ENCODE measurements around the gene NOX5.
A peak's percentile ranks its signal among the peaks of the same experiment; 100 is the strongest.
"Not testable (repeated sequence)": the region's sequence is repeated elsewhere in the genome, so short reads cannot be mapped to it uniquely, and the experiment has no call there.

The NOX5 gene

GRCh38 chr15:69060041-69060481 is 45.6 kb downstream of the NOX5 start:
- Mint-ChIP-seq H3K27ac (no peak overlapping the region), H3K4me3 (no peak overlapping the region), H3K9me3 (no peaks in the 10 kb centered on the region), H3K4me1 (ENCODE audit: low read depth in 2 of 2) (peaks cover 5 to 6% of the 10 kb centered on the region in 2 donors), H3K36me3 (ENCODE audit: insufficient read depth) (no peaks in the 10 kb centered on the region), H3K27me3 (peaks cover 18 to 40% of the 10 kb centered on the region in 2 donors)
- DNase-seq, result no peak
- ATAC-seq (replicated peaks), result no peak

GRCh38 chr15:69060744-69061143 is 46.2 kb downstream of the NOX5 start:
- DNase-seq, result no peak
- H3K27ac Mint-ChIP-seq, result peak overlapping the region in 1 of 2 donors; percentile 29
- no peak overlapping the region for H3K4me3 Mint-ChIP-seq
- ATAC-seq (replicated peaks), result no peak
- peaks cover 18 to 40% of the 10 kb centered on the region in 2 donors for H3K27me3 Mint-ChIP-seq
- H3K36me3 Mint-ChIP-seq (ENCODE audit: insufficient read depth), result no peaks in the 10 kb centered on the region
- H3K9me3 Mint-ChIP-seq, result no peaks in the 10 kb centered on the region
- H3K4me1 Mint-ChIP-seq (ENCODE audit: low read depth in 2 of 2), result peaks cover 5 to 6% of the 10 kb centered on the region in 2 donors

DNA sequence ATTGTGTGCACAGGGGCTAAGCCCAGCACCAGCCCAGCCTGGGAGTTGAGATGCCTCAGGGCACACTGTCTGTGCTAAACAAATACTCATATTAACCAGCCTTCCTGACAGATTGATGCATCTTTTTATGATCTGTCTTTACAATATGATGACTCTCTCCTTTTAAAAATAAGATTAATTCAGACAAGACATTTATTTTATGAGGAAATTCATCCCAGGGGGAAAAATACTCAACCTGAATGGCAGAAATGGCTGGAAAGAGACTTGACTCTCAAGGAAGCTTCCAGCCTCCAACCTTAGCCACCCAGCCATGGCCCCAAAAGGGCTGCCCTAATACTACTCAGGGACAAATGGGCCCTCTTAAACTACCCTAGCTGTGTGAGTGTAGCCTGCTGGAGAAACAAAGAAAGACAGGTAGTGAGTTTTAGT is 46.9 kb downstream of the NOX5 start:
- ATAC-seq (replicated peaks) (no peak), DNase-seq (no peak)
- Mint-ChIP-seq H3K4me3 (no peak overlapping the region), H3K36me3 (ENCODE audit: insufficient read depth) (no peaks in the 10 kb centered on the region), H3K9me3 (no peaks in the 10 kb centered on the region), H3K27me3 (peaks cover 18 to 35% of the 10 kb centered on the region in 2 donors), H3K4me1 (ENCODE audit: low read depth in 2 of 2) (peaks cover 5 to 6% of the 10 kb centered on the region in 2 donors), H3K27ac (peak overlapping the region; percentile 29 to 47)

GRCh38 chr15:69064649-69065048 is 50.2 kb downstream of the NOX5 start:
- DNase-seq, result no peak
- H3K9me3 Mint-ChIP-seq, result no peaks in the 10 kb centered on the region
- H3K27ac Mint-ChIP-seq, result no peak overlapping the region
- no peak overlapping the region for H3K4me3 Mint-ChIP-seq
- H3K27me3 Mint-ChIP-seq, result peaks cover 0 to 22% of the 10 kb centered on the region in 2 donors
- no peaks in the 10 kb centered on the region for H3K36me3 Mint-ChIP-seq (ENCODE audit: insufficient read depth)
- no peak for ATAC-seq (replicated peaks)
- no peaks in the 10 kb centered on the region for H3K4me1 Mint-ChIP-seq (ENCODE audit: low read depth in 2 of 2)

DNA sequence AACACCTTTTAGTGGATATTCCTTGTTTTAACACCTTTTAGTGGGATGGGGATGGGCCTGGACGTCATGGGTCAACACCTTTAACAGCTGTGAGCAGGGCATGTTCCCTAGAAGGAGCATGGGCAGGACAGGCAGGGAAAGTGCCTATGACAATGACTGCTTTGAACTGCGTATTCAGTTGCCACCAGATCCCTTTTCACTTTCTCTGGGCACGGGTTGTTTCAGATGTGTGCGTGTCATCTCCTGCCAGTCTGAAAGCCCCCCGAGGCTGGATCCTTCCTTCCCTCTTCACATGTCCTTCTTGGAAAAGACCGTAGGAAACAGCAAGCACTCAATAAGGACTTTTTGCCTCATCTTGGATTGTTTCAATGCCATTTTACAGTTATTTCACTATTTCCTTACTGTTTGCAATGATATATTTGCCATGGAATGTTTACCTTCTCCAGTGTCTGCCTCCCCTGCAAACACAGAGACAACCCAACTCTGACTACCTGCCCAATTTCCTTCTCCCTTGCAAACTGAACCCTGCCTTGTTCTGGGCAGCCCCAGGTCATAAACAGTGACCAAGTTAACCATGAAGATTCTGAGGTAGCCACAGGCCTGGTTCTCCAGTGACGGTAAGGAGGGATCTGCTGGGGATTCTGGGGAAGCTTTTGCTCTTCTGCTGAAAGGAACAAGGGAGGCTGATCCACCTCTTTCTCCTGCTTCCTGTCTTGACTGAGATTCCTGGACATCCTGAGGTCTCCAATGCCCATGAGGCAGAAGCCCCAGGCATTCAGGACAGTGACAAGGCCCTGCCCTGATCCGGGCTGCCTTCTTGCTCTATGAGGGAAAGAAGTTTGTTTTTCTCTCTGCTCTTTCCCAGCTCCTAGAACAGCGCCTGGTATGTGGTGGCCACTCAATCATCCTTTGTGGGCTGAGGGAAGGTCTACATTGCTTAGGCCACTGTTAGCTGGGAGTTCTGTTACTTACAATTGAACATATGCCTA is 51.8 kb downstream of the NOX5 start:
- no peak for DNase-seq

GRCh38 chr15:69067296-69067695 is 52.8 kb downstream of the NOX5 start:
- Mint-ChIP-seq H3K4me1 (ENCODE audit: low read depth in 2 of 2) (no peaks in the 10 kb centered on the region), H3K27ac (no peak overlapping the region), H3K36me3 (ENCODE audit: insufficient read depth) (no peaks in the 10 kb centered on the region), H3K27me3 (peaks cover 7 to 48% of the 10 kb centered on the region in 2 donors), H3K4me3 (no peak overlapping the region), H3K9me3 (peaks cover 0 to 2% of the 10 kb centered on the region in 2 donors)
- ATAC-seq (replicated peaks), result no peak
- DNase-seq, result no peak

More for the DNA sequence above, 51.8 kb downstream of the NOX5 start:
- no peak overlapping the region for H3K27ac Mint-ChIP-seq
- H3K36me3 Mint-ChIP-seq (ENCODE audit: insufficient read depth), result no peaks in the 10 kb centered on the region
- H3K27me3 Mint-ChIP-seq, result peaks cover 7 to 38% of the 10 kb centered on the region in 2 donors
- no peak overlapping the region for H3K4me3 Mint-ChIP-seq
- no peak for ATAC-seq (replicated peaks)
- peaks cover 0 to 2% of the 10 kb centered on the region in 2 donors for H3K9me3 Mint-ChIP-seq
- no peaks in the 10 kb centered on the region for H3K4me1 Mint-ChIP-seq (ENCODE audit: low read depth in 2 of 2)

GRCh38 chr15:69068157-69068556 is 53.7 kb downstream of the NOX5 start:
- no peak overlapping the region for H3K4me3 Mint-ChIP-seq
- peaks cover 8 to 55% of the 10 kb centered on the region in 2 donors for H3K27me3 Mint-ChIP-seq
- no peaks in the 10 kb centered on the region for H3K4me1 Mint-ChIP-seq (ENCODE audit: low read depth in 2 of 2)
- ATAC-seq (replicated peaks) (no peak), DNase-seq (no peak)
- H3K27ac Mint-ChIP-seq, result no peak overlapping the region
- H3K9me3 Mint-ChIP-seq, result peaks cover 0 to 2% of the 10 kb centered on the region in 2 donors
- H3K36me3 Mint-ChIP-seq (ENCODE audit: insufficient read depth), result no peaks in the 10 kb centered on the region

- H3K36me3 Mint-ChIP-seq (ENCODE audit: insufficient read depth); DNase-seq; H3K9me3 Mint-ChIP-seq; H3K4me1 Mint-ChIP-seq (ENCODE audit: low read depth in 2 of 2); H3K4me3 Mint-ChIP-seq; H3K27ac Mint-ChIP-seq; ATAC-seq (replicated peaks): not testable (repeated sequence)
- peaks cover 19 to 66% of the 10 kb centered on the region in 2 donors for H3K27me3 Mint-ChIP-seq
Measured at GRCh38 chr15:69069290-69069689, 54.8 kb downstream of the NOX5 start.

DNA sequence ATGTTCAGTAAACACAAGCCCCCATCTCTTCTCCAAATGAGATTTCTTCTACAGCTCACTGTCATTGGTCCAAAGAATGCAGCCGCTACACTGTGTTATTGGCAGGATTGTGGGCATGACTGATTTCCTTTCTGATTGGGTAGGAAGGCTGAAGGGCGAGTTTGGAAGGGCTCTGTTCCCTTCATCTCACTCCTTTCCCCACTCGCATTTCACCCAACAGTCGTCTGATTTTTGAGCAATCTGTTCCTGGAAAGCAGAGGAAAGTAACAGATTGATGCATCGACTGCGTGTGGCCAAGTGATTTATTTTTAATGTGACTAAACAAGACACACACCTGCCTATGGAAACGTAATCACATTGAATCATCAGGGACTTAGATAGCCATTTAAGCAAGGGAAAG is 55.5 kb downstream of the NOX5 start:
- H3K27ac Mint-ChIP-seq, result no peak overlapping the region
- no peak for ATAC-seq (replicated peaks)
- peaks cover 26 to 70% of the 10 kb centered on the region in 2 donors for H3K27me3 Mint-ChIP-seq

GRCh38 chr15:69070396-69070795 is 55.9 kb downstream of the NOX5 start:
- no peaks in the 10 kb centered on the region for H3K36me3 Mint-ChIP-seq (ENCODE audit: insufficient read depth)
- H3K9me3 Mint-ChIP-seq, result peaks cover 0 to 2% of the 10 kb centered on the region in 2 donors
- H3K4me1 Mint-ChIP-seq (ENCODE audit: low read depth in 2 of 2), result peaks cover 5 to 9% of the 10 kb centered on the region in 2 donors
- H3K27me3 Mint-ChIP-seq, result peaks cover 30 to 70% of the 10 kb centered on the region in 2 donors
- H3K4me3 Mint-ChIP-seq, result no peak overlapping the region
- ATAC-seq (replicated peaks), result no peak
- no peak overlapping the region for H3K27ac Mint-ChIP-seq
- no peak for DNase-seq

More for the DNA sequence above, 55.5 kb downstream of the NOX5 start:
- Mint-ChIP-seq H3K9me3 (peaks cover 0 to 2% of the 10 kb centered on the region in 2 donors), H3K36me3 (ENCODE audit: insufficient read depth) (no peaks in the 10 kb centered on the region), H3K4me1 (ENCODE audit: low read depth in 2 of 2) (peaks cover 4 to 9% of the 10 kb centered on the region in 2 donors), H3K4me3 (no peak overlapping the region)
- no peak for DNase-seq

- peaks cover 5 to 9% of the 10 kb centered on the region in 2 donors for H3K4me1 Mint-ChIP-seq (ENCODE audit: low read depth in 2 of 2)
- H3K9me3 Mint-ChIP-seq, result peaks cover 0 to 2% of the 10 kb centered on the region in 2 donors
- H3K27me3 Mint-ChIP-seq, result peaks cover 36 to 74% of the 10 kb centered on the region in 2 donors
- no peak for ATAC-seq (replicated peaks)
- no peaks in the 10 kb centered on the region for H3K36me3 Mint-ChIP-seq (ENCODE audit: insufficient read depth)
- no peak overlapping the region for H3K27ac Mint-ChIP-seq
- DNase-seq, result no peak
- H3K4me3 Mint-ChIP-seq, result no peak overlapping the region
Measured at GRCh38 chr15:69071260-69071659, 56.8 kb downstream of the NOX5 start.

DNA sequence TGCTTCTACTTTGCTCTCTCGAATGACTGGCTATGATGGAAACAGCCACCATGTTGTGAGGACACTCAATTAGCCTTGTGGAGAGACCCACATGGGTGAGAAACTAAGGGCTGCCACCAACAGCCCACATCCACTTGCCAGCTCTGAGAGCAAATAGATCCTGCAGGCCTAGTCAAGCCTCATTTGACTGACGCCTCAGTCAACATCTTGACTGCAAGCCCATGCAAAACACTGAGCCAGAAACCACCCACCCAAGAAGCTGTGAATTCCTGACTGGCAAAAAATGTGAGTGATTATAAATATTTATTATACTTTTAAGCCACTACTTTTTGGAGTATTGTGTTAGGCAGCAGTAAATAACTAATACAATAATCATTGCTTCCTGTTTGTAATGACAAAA is 58.4 kb downstream of the NOX5 start:
- peaks cover 0 to 2% of the 10 kb centered on the region in 2 donors for H3K9me3 Mint-ChIP-seq
- no peak overlapping the region for H3K4me3 Mint-ChIP-seq
- no peak overlapping the region for H3K27ac Mint-ChIP-seq
- ATAC-seq (replicated peaks), result no peak
- H3K27me3 Mint-ChIP-seq, result peaks cover 36 to 71% of the 10 kb centered on the region in 2 donors
- no peak for DNase-seq
- H3K4me1 Mint-ChIP-seq (ENCODE audit: low read depth in 2 of 2), result peaks cover 5 to 9% of the 10 kb centered on the region in 2 donors
- no peaks in the 10 kb centered on the region for H3K36me3 Mint-ChIP-seq (ENCODE audit: insufficient read depth)

- H3K27ac Mint-ChIP-seq, result no peak overlapping the region
- DNase-seq (no peak), ATAC-seq (replicated peaks) (no peak)
- H3K9me3 Mint-ChIP-seq, result peaks cover 0 to 2% of the 10 kb centered on the region in 2 donors
- peak overlapping the region in 1 of 2 donors; percentile 15 for H3K4me3 Mint-ChIP-seq
- H3K27me3 Mint-ChIP-seq, result peaks cover 36 to 68% of the 10 kb centered on the region in 2 donors
- H3K36me3 Mint-ChIP-seq (ENCODE audit: insufficient read depth), result no peaks in the 10 kb centered on the region
- H3K4me1 Mint-ChIP-seq (ENCODE audit: low read depth in 2 of 2), result peaks cover 5 to 9% of the 10 kb centered on the region in 2 donors
Measured at GRCh38 chr15:69074001-69074842, 59.7 kb downstream of the NOX5 start.

Data from effector memory CD8-positive, alpha-beta T cell (primary cell).